ENCODE results near the gene ENOX2.

DNA sequence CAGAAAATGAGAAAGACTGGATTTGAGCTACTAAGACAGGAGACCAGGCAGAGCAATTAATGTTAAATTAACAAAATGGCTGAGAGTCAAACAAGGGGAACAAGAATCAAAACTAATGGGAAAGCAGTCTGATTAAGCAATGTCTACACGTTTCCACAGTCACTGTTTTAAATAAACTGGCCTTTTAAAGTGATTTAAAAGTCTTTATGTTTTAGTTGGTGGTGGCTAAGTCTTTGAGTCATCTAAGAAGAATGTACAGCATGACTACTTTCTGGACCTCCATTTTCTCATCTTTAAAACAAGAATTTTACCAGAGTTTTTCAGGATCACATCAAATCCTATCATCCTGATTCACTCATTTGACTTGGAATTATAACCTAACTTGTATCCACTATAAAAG lies 233.8 kb downstream of the ENOX2 start:
- TF ChIP-seq POLR2A (IDR thresholded peaks at IDR 0.05) (no peak), CTCF (IDR thresholded peaks at IDR 0.05) (no peak)

All from testis (tissue), 2 donors.